ENCODE data around the gene SPINDOC.

The SPINDOC gene

GRCh38 chr11:63838678-63839507, 25.6 kb downstream of the SPINDOC start, which contains the start of gene MARK2:
TSS of gene MARK2 (plus strand) at chr11:63839110. CDS start at chr11:63839507, 397 bp downstream.
- peak within 1 kb of the TSS; percentile 76 for H3K4me3 ChIP-seq (ENCODE audit: low read length)
- no peaks in the 10 kb centered on the region for H3K27me3 ChIP-seq (ENCODE audit: control insufficient read depth, insufficient read depth, low read length)
- peaks cover 49% of the 10 kb centered on the region for H3K4me1 ChIP-seq (ENCODE audit: control insufficient read depth, insufficient read depth, low read length)
- H3K9ac ChIP-seq (ENCODE audit: low read length), result peak within 1 kb of the TSS; percentile 93
- no peaks in the 10 kb centered on the region for H3K9me3 ChIP-seq (ENCODE audit: control insufficient read depth, low read length)
- no peaks in the 10 kb centered on the region for H3K36me3 ChIP-seq (ENCODE audit: control insufficient read depth, insufficient read depth, low read length)

- peaks cover 55% of the 10 kb centered on the region for H3K4me1 ChIP-seq (ENCODE audit: control insufficient read depth, insufficient read depth, low read length)
- H3K36me3 ChIP-seq (ENCODE audit: control insufficient read depth, insufficient read depth, low read length), result no peaks in the 10 kb centered on the region
- H3K9me3 ChIP-seq (ENCODE audit: control insufficient read depth, low read length), result no peaks in the 10 kb centered on the region
- H3K27me3 ChIP-seq (ENCODE audit: control insufficient read depth, insufficient read depth, low read length), result no peaks in the 10 kb centered on the region
- peak overlapping the region; percentile 93 for H3K9ac ChIP-seq (ENCODE audit: low read length)
- peak overlapping the region; percentile 76 for H3K4me3 ChIP-seq (ENCODE audit: low read length)
These were observed 26.5 kb downstream of the SPINDOC start for GRCh38 chr11:63839508-63840355.

GRCh38 chr11:63840356-63841060, 27.3 kb downstream of the SPINDOC start:
- peaks cover 63% of the 10 kb centered on the region for H3K4me1 ChIP-seq (ENCODE audit: control insufficient read depth, insufficient read depth, low read length)
- peak overlapping the region; percentile 93 for H3K9ac ChIP-seq (ENCODE audit: low read length)
- no peaks in the 10 kb centered on the region for H3K36me3 ChIP-seq (ENCODE audit: control insufficient read depth, insufficient read depth, low read length)
- no peaks in the 10 kb centered on the region for H3K27me3 ChIP-seq (ENCODE audit: control insufficient read depth, insufficient read depth, low read length)
- peak overlapping the region; percentile 76 for H3K4me3 ChIP-seq (ENCODE audit: low read length)
- H3K9me3 ChIP-seq (ENCODE audit: control insufficient read depth, low read length), result no peaks in the 10 kb centered on the region

- peaks cover 67% of the 10 kb centered on the region for H3K4me1 ChIP-seq (ENCODE audit: control insufficient read depth, insufficient read depth, low read length)
- no peaks in the 10 kb centered on the region for H3K27me3 ChIP-seq (ENCODE audit: control insufficient read depth, insufficient read depth, low read length)
- no peaks in the 10 kb centered on the region for H3K36me3 ChIP-seq (ENCODE audit: control insufficient read depth, insufficient read depth, low read length)
- no peak overlapping the region for H3K4me3 ChIP-seq (ENCODE audit: low read length)
- H3K9me3 ChIP-seq (ENCODE audit: control insufficient read depth, low read length), result no peaks in the 10 kb centered on the region
- H3K9ac ChIP-seq (ENCODE audit: low read length), result peak overlapping the region; percentile 47
These were observed 28.3 kb downstream of the SPINDOC start for GRCh38 chr11:63841554-63841953.

GRCh38 chr11:63843041-63843440, 29.8 kb downstream of the SPINDOC start:
- Histone ChIP-seq H3K9ac (ENCODE audit: low read length) (peak overlapping the region; percentile 20), H3K4me3 (ENCODE audit: low read length) (no peak overlapping the region), H3K36me3 (ENCODE audit: control insufficient read depth, insufficient read depth, low read length) (no peaks in the 10 kb centered on the region), H3K27me3 (ENCODE audit: control insufficient read depth, insufficient read depth, low read length) (no peaks in the 10 kb centered on the region), H3K4me1 (ENCODE audit: control insufficient read depth, insufficient read depth, low read length) (peaks cover 71% of the 10 kb centered on the region), H3K9me3 (ENCODE audit: control insufficient read depth, low read length) (no peaks in the 10 kb centered on the region)

- Histone ChIP-seq H3K4me1 (ENCODE audit: control insufficient read depth, insufficient read depth, low read length) (peaks cover 69% of the 10 kb centered on the region), H3K9me3 (ENCODE audit: control insufficient read depth, low read length) (no peaks in the 10 kb centered on the region), H3K4me3 (ENCODE audit: low read length) (no peak overlapping the region), H3K36me3 (ENCODE audit: control insufficient read depth, insufficient read depth, low read length) (no peaks in the 10 kb centered on the region), H3K27me3 (ENCODE audit: control insufficient read depth, insufficient read depth, low read length) (no peaks in the 10 kb centered on the region), H3K9ac (ENCODE audit: low read length) (no peak overlapping the region)
These were observed 31.6 kb downstream of the SPINDOC start for GRCh38 chr11:63844836-63845235.

GRCh38 chr11:63845303-63845702, 32.0 kb downstream of the SPINDOC start:
- Histone ChIP-seq H3K27me3 (ENCODE audit: control insufficient read depth, insufficient read depth, low read length) (no peaks in the 10 kb centered on the region), H3K9ac (ENCODE audit: low read length) (no peak overlapping the region), H3K4me1 (ENCODE audit: control insufficient read depth, insufficient read depth, low read length) (peaks cover 67% of the 10 kb centered on the region), H3K4me3 (ENCODE audit: low read length) (no peak overlapping the region), H3K9me3 (ENCODE audit: control insufficient read depth, low read length) (no peaks in the 10 kb centered on the region), H3K36me3 (ENCODE audit: control insufficient read depth, insufficient read depth, low read length) (no peaks in the 10 kb centered on the region)

- H3K36me3 ChIP-seq (ENCODE audit: control insufficient read depth, insufficient read depth, low read length), result no peaks in the 10 kb centered on the region
- H3K4me3 ChIP-seq (ENCODE audit: low read length), result no peak overlapping the region
- no peak overlapping the region for H3K9ac ChIP-seq (ENCODE audit: low read length)
- peaks cover 66% of the 10 kb centered on the region for H3K4me1 ChIP-seq (ENCODE audit: control insufficient read depth, insufficient read depth, low read length)
- no peaks in the 10 kb centered on the region for H3K9me3 ChIP-seq (ENCODE audit: control insufficient read depth, low read length)
- H3K27me3 ChIP-seq (ENCODE audit: control insufficient read depth, insufficient read depth, low read length), result no peaks in the 10 kb centered on the region
These were observed 32.7 kb downstream of the SPINDOC start for GRCh38 chr11:63845911-63846310.

- H3K9ac ChIP-seq (ENCODE audit: low read length), result peak overlapping the region; percentile 53
- no peaks in the 10 kb centered on the region for H3K36me3 ChIP-seq (ENCODE audit: control insufficient read depth, insufficient read depth, low read length)
- no peak overlapping the region for H3K4me3 ChIP-seq (ENCODE audit: low read length)
- H3K4me1 ChIP-seq (ENCODE audit: control insufficient read depth, insufficient read depth, low read length), result peaks cover 64% of the 10 kb centered on the region
- no peaks in the 10 kb centered on the region for H3K27me3 ChIP-seq (ENCODE audit: control insufficient read depth, insufficient read depth, low read length)
- H3K9me3 ChIP-seq (ENCODE audit: control insufficient read depth, low read length), result no peaks in the 10 kb centered on the region
These were observed 33.6 kb downstream of the SPINDOC start for GRCh38 chr11:63846897-63847296.

- H3K27me3 ChIP-seq (ENCODE audit: control insufficient read depth, insufficient read depth, low read length), result no peaks in the 10 kb centered on the region
- peak overlapping the region; percentile 53 for H3K9ac ChIP-seq (ENCODE audit: low read length)
- H3K36me3 ChIP-seq (ENCODE audit: control insufficient read depth, insufficient read depth, low read length), result no peaks in the 10 kb centered on the region
- H3K4me1 ChIP-seq (ENCODE audit: control insufficient read depth, insufficient read depth, low read length), result peaks cover 62% of the 10 kb centered on the region
- H3K4me3 ChIP-seq (ENCODE audit: low read length), result no peak overlapping the region
- no peaks in the 10 kb centered on the region for H3K9me3 ChIP-seq (ENCODE audit: control insufficient read depth, low read length)
These were observed 34.1 kb downstream of the SPINDOC start for GRCh38 chr11:63847363-63847762.

- Histone ChIP-seq H3K9ac (ENCODE audit: low read length) (no peak overlapping the region), H3K36me3 (ENCODE audit: control insufficient read depth, insufficient read depth, low read length) (no peaks in the 10 kb centered on the region), H3K4me3 (ENCODE audit: low read length) (no peak overlapping the region), H3K4me1 (ENCODE audit: control insufficient read depth, insufficient read depth, low read length) (peaks cover 43% of the 10 kb centered on the region), H3K27me3 (ENCODE audit: control insufficient read depth, insufficient read depth, low read length) (no peaks in the 10 kb centered on the region), H3K9me3 (ENCODE audit: control insufficient read depth, low read length) (no peaks in the 10 kb centered on the region)
These were observed 36.4 kb downstream of the SPINDOC start for GRCh38 chr11:63849691-63850090.

Data from mucosa of stomach (tissue), 1 donor.